ENCODE measurements around the gene PIP4P1.

GRCh38 chr14:20458031-20458789, 3.0 kb downstream of the PIP4P1 start:
- TF ChIP-seq CTCF (IDR thresholded peaks at IDR 0.05 in 2 of 3, conservative IDR thresholded peaks at IDR 0.05 in 1 of 3; ENCODE audit: control insufficient read depth in 2 of 3, extremely low read depth in 1 of 3, insufficient read depth in 1 of 3, low read depth in 3 of 3, low read length in 3 of 3) (no peak), POLR2A (IDR thresholded peaks at IDR 0.05; ENCODE audit: low read depth, low read length) (0 out of 2 replicates have a peak, but pooled peaks have one; percentile 48), MXI1 (IDR thresholded peaks at IDR 0.05; ENCODE audit: low read depth, low read length) (no peak), ZNF207 (IDR thresholded peaks at IDR 0.05; ENCODE audit: borderline replicate concordance) (no peak), HDAC2 (IDR thresholded peaks at IDR 0.05) (no peak), POLR2AphosphoS2 (IDR thresholded peaks at IDR 0.05; ENCODE audit: low read depth, low read length) (no peak)
